ENCODE results near the gene IQUB.

DNA sequence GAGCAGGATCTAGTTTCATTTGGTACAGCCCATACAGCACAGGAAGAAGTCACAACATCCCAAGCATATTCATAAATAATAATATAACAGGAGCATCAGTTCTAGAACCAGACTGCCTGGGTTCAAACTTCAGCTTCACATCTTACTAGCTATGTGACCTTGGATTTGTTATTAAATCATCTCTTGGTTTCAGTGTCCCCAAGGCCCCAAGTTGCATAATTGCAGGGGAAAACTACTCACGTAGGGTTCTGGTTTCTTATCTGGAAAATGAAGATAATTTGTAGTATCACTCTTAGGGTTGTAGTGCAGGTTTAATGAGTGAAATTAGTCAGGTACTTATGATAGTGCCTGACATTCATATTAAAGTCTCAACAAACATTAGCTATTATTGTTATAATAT is 5.5 kb upstream of the IQUB start:
- TF ChIP-seq SP1 (IDR thresholded peaks at IDR 0.05) (no peak), BHLHE40 (IDR thresholded peaks at IDR 0.05; ENCODE audit: borderline replicate concordance) (no peak)

Data from HEK293T (cell line).